Effector memory CD4-positive, alpha-beta T cell (primary cell): Measurements from ENCODE around the gene NBPF3.

Experiments used
- DNase-seq, 3 donors: peaks; one replicate each; pipeline ENCODE4 v3.0.0-alpha.2; 2020
- H3K27ac ChIP-seq: 2 replicates; pipeline ENCODE4 v1.7.0; 2013; ENCODE audit warnings: mild to moderate bottlenecking, low read length, moderate library complexity; ENCODE audit not compliant: insufficient read depth, poor library complexity, severe bottlenecking
- H3K27me3 ChIP-seq: replicated peaks from 2 replicates; pipeline ENCODE4 v1.7.0; 2013; ENCODE audit warnings: mild to moderate bottlenecking, low read length; ENCODE audit not compliant: insufficient read depth, control insufficient read depth, poor library complexity, severe bottlenecking
- H3K36me3 ChIP-seq: 2 replicates; pipeline ENCODE4 v1.7.0; 2013; ENCODE audit warnings: mild to moderate bottlenecking, low read length, moderate library complexity; ENCODE audit not compliant: control insufficient read depth, insufficient read depth
- H3K4me1 ChIP-seq: 2 replicates; pipeline ENCODE4 v1.7.0; 2013; ENCODE audit warnings: low read length, mild to moderate bottlenecking; ENCODE audit not compliant: control insufficient read depth, insufficient read depth, poor library complexity, severe bottlenecking
- H3K4me3 ChIP-seq: 2 replicates; pipeline ENCODE4 v1.7.0; 2013; ENCODE audit warnings: low read length, low read depth, mild to moderate bottlenecking; ENCODE audit not compliant: insufficient read depth, poor library complexity, severe bottlenecking
- H3K9me3 ChIP-seq: 2 replicates; pipeline ENCODE4 v1.7.0; 2013; ENCODE audit warnings: mild to moderate bottlenecking, low read length, moderate library complexity; ENCODE audit not compliant: control insufficient read depth

Gene NBPF3

DNA sequence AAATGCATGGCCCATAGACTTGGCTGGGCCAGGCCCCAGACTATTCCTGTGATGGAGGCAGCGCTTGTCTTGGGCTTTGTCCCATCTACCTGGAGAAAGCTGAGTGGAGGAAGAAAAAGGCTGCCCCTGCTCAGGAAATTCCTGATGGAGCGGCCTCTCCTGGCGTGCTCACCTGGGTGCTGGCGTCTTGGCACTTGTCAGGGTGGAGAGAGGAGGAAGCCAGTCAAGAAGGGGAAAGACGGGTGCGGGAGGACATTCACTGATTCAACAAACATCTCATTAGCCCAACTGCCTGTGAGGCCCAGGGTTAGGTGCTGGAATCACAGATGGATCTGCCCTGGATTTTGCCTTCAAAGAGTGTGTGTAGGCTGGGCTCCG is 85.4 kb downstream of the NBPF3 start:
- Histone ChIP-seq H3K4me1 (no peaks in the 10 kb centered on the region), H3K27ac (no peak overlapping the region), H3K4me3 (no peak overlapping the region)

DNA sequence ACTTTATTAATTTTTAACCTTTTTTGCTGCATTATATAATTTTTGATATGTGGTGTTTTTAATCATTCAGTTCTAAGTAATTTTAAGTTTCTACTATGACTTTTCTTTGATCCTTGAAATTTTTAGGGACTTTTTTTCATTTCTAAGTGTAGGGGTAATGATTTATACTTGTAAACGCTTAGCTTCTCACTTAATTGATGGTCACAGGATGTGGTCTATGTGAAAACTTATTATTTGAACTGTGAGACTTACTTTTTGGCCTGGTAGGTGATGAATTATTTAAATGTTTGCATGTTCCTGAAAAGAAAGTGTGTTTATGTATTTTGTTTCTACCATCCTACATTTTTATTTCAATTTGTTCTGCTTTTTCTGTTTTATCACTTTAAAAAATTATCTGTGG is 86.5 kb downstream of the NBPF3 start:
- Histone ChIP-seq H3K27me3 (no peaks in the 10 kb centered on the region), H3K9me3 (no peaks in the 10 kb centered on the region), H3K4me1 (no peaks in the 10 kb centered on the region), H3K4me3 (no peak overlapping the region), H3K36me3 (no peaks in the 10 kb centered on the region), H3K27ac (no peak overlapping the region)
- no peak for DNase-seq

More for the DNA sequence above, 85.4 kb downstream of the NBPF3 start:
- no peaks in the 10 kb centered on the region for H3K27me3 ChIP-seq
- H3K9me3 ChIP-seq: no peaks in the 10 kb centered on the region
- DNase-seq: no peak
- H3K36me3 ChIP-seq: no peaks in the 10 kb centered on the region

DNA sequence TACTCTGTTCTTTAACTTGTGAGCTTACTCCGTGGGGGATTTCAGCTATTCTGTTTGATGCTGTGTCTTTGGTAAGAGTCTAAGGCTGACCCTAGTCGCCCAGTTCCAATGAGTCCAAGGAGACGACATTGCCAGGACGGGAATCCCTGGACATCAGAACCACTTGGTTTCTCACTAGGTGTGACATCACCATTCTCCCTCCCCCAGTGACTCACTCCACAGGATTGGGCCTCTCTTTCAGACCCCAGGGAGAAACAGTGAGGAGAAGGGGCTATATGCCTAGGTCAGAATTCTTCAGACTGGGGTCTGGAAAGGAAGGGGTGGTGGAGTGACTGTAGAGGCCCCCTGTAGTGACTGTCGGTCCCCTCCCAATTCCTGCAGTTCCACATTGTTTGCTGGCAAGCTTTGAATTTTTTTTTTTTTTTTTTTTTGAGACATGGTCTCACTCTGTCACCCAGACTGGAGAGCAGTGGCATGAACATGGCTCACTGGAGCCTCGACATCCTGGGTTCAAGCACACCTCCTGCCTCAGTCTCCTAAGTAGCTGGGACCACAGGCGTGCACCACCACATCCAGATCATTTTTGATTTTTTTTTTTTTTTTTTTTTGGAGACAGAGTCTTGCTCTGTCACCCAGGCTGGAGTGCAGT is 90.6 kb downstream of the NBPF3 start:
- Histone ChIP-seq H3K27ac (no peak overlapping the region), H3K9me3 (no peaks in the 10 kb centered on the region), H3K27me3 (no peaks in the 10 kb centered on the region), H3K4me1 (no peaks in the 10 kb centered on the region), H3K36me3 (no peaks in the 10 kb centered on the region), H3K4me3 (no peak overlapping the region)
- DNase-seq: no peak

DNA sequence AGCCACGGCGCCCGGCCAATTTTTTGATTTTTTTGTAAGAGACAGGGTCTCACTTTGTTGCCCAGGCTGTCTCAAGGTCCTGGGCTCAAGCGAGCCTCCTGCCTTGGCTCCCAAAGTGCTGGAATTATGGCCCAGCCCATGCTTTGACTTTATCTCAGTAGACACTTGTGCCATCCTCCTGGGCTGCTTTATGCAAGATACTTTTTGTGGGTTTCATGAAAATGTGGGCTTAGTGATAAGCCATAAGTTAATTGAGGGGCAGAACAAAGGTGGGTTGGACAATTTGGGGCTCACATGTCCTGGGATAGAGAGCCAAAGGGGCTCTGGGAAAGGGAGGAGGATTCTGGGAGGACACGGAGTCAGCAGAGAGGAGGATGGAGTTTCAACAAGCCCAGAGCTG is 91.3 kb downstream of the NBPF3 start:
- Histone ChIP-seq H3K36me3 (no peaks in the 10 kb centered on the region), H3K27ac (no peak overlapping the region), H3K4me3 (no peak overlapping the region), H3K9me3 (no peaks in the 10 kb centered on the region), H3K4me1 (no peaks in the 10 kb centered on the region), H3K27me3 (no peaks in the 10 kb centered on the region)
- no peak for DNase-seq

DNA sequence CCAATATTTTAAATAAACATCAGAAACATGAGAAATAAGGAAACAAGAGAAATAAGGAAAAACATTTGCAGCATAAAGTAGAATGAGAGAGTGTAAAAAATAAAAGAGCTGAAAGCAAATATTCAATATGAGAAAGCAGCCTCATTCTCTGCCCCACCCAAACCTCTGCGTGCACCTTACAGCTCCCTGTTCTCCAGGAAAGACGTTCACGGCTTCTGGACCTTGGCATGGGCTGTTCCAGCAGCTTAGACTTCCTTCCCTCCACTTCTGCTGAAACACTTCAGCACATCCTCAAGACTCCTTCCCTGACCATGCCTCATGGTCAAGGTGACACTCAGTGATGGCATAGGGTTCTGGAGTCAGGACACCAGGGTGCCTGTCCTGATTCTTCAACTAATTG is 92.6 kb downstream of the NBPF3 start:
- Histone ChIP-seq H3K4me1 (no peaks in the 10 kb centered on the region), H3K9me3 (no peaks in the 10 kb centered on the region), H3K27ac (no peak overlapping the region)

DNA sequence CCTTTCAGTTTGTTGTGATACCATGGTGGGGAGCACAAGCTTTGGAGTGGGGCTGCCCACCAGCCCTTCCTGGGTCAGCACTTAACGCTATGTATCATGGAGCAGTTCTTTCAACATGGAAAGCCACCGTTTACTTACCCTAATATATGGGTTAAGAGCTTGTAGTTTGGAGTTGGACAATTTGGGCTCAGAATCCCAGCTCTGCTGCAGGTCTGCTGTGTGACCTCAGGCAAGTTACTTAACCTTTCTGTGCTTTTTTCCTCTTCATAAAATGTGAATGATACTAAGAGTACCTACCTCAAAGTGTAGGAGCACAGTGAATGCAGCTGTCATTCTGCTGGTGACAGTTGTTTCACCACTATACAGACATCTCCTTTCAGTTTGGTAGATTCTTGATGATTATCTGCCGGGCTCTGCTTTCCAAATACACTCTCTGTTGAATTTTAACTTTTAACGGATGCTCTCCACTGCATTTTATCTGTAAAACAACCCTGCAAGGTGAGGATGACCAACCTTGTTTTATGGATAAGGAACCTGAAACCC is 93.1 kb downstream of the NBPF3 start:
- Histone ChIP-seq H3K4me3 (no peak overlapping the region), H3K9me3 (no peaks in the 10 kb centered on the region), H3K27ac (no peak overlapping the region), H3K4me1 (no peaks in the 10 kb centered on the region), H3K27me3 (no peaks in the 10 kb centered on the region), H3K36me3 (no peaks in the 10 kb centered on the region)
- no peak for DNase-seq

More for the DNA sequence above, 92.6 kb downstream of the NBPF3 start:
- Histone ChIP-seq H3K27me3 (no peaks in the 10 kb centered on the region), H3K36me3 (no peaks in the 10 kb centered on the region), H3K4me3 (no peak overlapping the region)
- DNase-seq: no peak

DNA sequence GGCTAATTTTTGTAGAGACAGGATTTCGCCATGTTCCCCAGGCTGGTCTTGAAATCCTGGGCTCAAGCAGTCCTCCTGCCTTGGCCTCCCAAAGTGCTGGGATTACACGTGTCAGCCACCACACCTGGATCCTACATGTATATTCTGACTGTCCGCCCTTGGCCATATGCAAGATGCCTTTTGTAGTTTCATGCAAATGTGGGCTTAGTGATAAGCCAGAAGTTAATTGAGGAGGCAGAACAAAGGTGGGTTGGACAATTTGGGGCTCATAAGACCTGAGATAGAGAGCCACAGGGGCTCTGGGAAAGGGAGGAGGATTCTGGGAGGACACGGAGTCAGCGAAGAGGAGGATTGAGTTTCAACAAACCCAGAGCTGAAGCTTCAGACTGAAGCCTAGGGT is 94.2 kb downstream of the NBPF3 start:
- no peaks in the 10 kb centered on the region for H3K27me3 ChIP-seq
- no peaks in the 10 kb centered on the region for H3K4me1 ChIP-seq
- H3K9me3 ChIP-seq: no peaks in the 10 kb centered on the region
- DNase-seq: no peak
- no peak overlapping the region for H3K4me3 ChIP-seq
- no peaks in the 10 kb centered on the region for H3K36me3 ChIP-seq
- H3K27ac ChIP-seq: no peak overlapping the region
